Suprapubic skin (tissue), 4 donors: ENCODE results near the gene LPP.

Experiments
- POLR2A ChIP-seq, 2 donors: fragments of 450-650 bp; IDR thresholded peaks; one replicate each; pipeline ENCODE4 v1.6.1; 2017; ENCODE audit warnings: antibody characterized with exemption in 2 of 2, mild to moderate bottlenecking in 2 of 2, moderate library complexity in 2 of 2
- POLR2AphosphoS5 ChIP-seq, 3 donors: sonication (generic); formaldehyde crosslinking; IDR thresholded peaks; one replicate each; pipeline ENCODE4 v1.6.1; 2017; ENCODE audit warnings: antibody characterized with exemption in 3 of 3
- TF ChIP-seq, protein P1 (sequence below), 2 donors: fragments of 200-600 bp in 1 of 2; fragments of 450-650 bp in 1 of 2; sonication (generic) in 1 of 2; IDR thresholded peaks; one replicate each; pipeline ENCODE4 v1.5.1; 2016 to 2019; ENCODE audit warnings: antibody characterized with exemption in 2 of 2, mild to moderate bottlenecking in 1 of 2, moderate library complexity in 1 of 2

DNA sequence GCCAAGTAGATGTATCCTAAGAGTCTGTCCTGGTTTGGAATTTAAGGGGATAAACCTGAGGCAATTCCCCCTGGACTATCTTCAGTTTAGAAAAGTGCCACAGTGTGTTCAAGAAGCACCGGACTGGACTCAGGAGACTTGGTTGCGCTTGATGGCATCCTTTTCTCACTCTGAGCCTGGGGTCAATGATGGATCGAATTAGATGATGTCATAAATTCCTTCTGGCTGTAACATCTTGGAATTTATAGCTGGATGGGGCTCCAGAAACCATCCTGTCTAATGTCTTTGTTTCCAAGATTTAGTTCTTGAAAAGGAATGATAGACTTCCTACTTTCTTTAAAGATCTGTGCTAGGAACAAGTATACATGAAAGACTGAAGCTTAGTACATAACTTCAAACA lies 280.6 kb downstream of the LPP start:
- TF ChIP-seq, protein P1, sequence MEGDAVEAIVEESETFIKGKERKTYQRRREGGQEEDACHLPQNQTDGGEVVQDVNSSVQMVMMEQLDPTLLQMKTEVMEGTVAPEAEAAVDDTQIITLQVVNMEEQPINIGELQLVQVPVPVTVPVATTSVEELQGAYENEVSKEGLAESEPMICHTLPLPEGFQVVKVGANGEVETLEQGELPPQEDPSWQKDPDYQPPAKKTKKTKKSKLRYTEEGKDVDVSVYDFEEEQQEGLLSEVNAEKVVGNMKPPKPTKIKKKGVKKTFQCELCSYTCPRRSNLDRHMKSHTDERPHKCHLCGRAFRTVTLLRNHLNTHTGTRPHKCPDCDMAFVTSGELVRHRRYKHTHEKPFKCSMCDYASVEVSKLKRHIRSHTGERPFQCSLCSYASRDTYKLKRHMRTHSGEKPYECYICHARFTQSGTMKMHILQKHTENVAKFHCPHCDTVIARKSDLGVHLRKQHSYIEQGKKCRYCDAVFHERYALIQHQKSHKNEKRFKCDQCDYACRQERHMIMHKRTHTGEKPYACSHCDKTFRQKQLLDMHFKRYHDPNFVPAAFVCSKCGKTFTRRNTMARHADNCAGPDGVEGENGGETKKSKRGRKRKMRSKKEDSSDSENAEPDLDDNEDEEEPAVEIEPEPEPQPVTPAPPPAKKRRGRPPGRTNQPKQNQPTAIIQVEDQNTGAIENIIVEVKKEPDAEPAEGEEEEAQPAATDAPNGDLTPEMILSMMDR (IDR thresholded peaks at IDR 0.05), result no peak
- TF ChIP-seq POLR2A (IDR thresholded peaks at IDR 0.05) (no peak), POLR2AphosphoS5 (IDR thresholded peaks at IDR 0.05) (no peak)
